Naive thymus-derived CD4-positive, alpha-beta T cell (primary cell): ENCODE data around the gene EIF4G3. TPM values are rescaled to one million over a fixed set of nuclear protein-coding genes. Genes with fewer than 3 reads are reported as not detected.
A peak's percentile ranks its signal among the peaks of the same experiment; 100 is the strongest.

Source experiments
- ATAC-seq: fragments of 150-1000 bp; cut with Tn5 transposase; 2 replicates; pipeline ENCODE4 v1.10.0; 2021; ENCODE audit warnings: mild to moderate bottlenecking, moderate library complexity
- CTCF ChIA-PET: fragments of 350-600 bp; sonication (Branson Sonifier 250); formaldehyde crosslinking; loops from one replicate; lab custom pipeline; 2021; ENCODE audit warnings: antibody characterized with exemption; lab: Charles Lee
- POLR2A ChIA-PET: fragments of 350-600 bp; sonication (Branson Sonifier 250); formaldehyde crosslinking; loops from one replicate; lab custom pipeline; 2021; ENCODE audit warnings: antibody characterized with exemption, inconsistent platforms; lab: Charles Lee
- DNase-seq, 9 donors: peaks; one replicate each; pipeline versions ENCODE4 v3.0.0 to v3.0.0-alpha.2; 2020 to 2022; ENCODE audit warnings: mixed read lengths in 1 of 9
- H3K27ac ChIP-seq: one replicate; pipeline ENCODE4 v1.7.0; 2013; ENCODE audit warnings: mild to moderate bottlenecking, low read depth, low read length, moderate library complexity
- H3K27me3 ChIP-seq, 2 donors: one replicate each; pipeline ENCODE4 v1.7.0; 2013; ENCODE audit warnings: low read length in 2 of 2, mild to moderate bottlenecking in 2 of 2, moderate library complexity in 2 of 2; ENCODE audit not compliant: control insufficient read depth in 2 of 2, insufficient read depth in 2 of 2
- H3K36me3 ChIP-seq, 3 experiments: 1 replicate in 2 of 3; 2 replicates in 1 of 3; pipeline ENCODE4 v1.7.0; 2013; ENCODE audit warnings: low read length in 3 of 3, mild to moderate bottlenecking in 3 of 3, moderate library complexity in 1 of 3; ENCODE audit not compliant: insufficient read depth in 3 of 3, control insufficient read depth in 2 of 3
- H3K4me1 ChIP-seq, 2 donors: one replicate each; pipeline ENCODE4 v1.7.0; 2013; ENCODE audit warnings: low read length in 2 of 2, mild to moderate bottlenecking in 2 of 2, moderate library complexity in 1 of 2; ENCODE audit not compliant: control insufficient read depth in 2 of 2, insufficient read depth in 2 of 2
- H3K4me3 ChIP-seq: 2 replicates; pipeline ENCODE4 v1.7.0; 2013; ENCODE audit warnings: mild to moderate bottlenecking, low read length
- H3K9me3 ChIP-seq, 3 experiments: 1 replicate in 2 of 3; 2 replicates in 1 of 3; pipeline ENCODE4 v1.7.0; 2013; ENCODE audit warnings: low read length in 3 of 3; ENCODE audit not compliant: control insufficient read depth in 2 of 3
- H3K27ac Mint-ChIP-seq, 9 donors: one replicate each; pipeline ENCODE4 v1.8.0; 2020 to 2022; ENCODE audit warnings: mixed read lengths in 9 of 9, mild to moderate bottlenecking in 8 of 9, moderate library complexity in 5 of 9, inconsistent platforms in 2 of 9
- H3K27me3 Mint-ChIP-seq, 5 donors: one replicate each; pipeline ENCODE4 v1.8.0; 2021 to 2022; ENCODE audit warnings: mixed read lengths in 5 of 5, mild to moderate bottlenecking in 1 of 5
- H3K36me3 Mint-ChIP-seq, 5 donors: one replicate each; pipeline ENCODE4 v1.8.0; 2020 to 2022; ENCODE audit warnings: mixed read lengths in 5 of 5, mild to moderate bottlenecking in 3 of 5, inconsistent platforms in 1 of 5
- H3K4me1 Mint-ChIP-seq, 7 donors: one replicate each; pipeline ENCODE4 v1.8.0; 2020 to 2022; ENCODE audit warnings: mixed read lengths in 7 of 7, mild to moderate bottlenecking in 3 of 7, inconsistent platforms in 1 of 7
- H3K4me3 Mint-ChIP-seq, 10 donors: one replicate each; pipeline ENCODE4 v1.8.0; 2020 to 2022; ENCODE audit warnings: mild to moderate bottlenecking in 10 of 10, mixed read lengths in 10 of 10, moderate library complexity in 6 of 10, inconsistent platforms in 2 of 10
- H3K9me3 Mint-ChIP-seq, 11 donors: one replicate each; pipeline ENCODE4 v1.8.0; 2020 to 2022; ENCODE audit warnings: mixed read lengths in 11 of 11, mild to moderate bottlenecking in 4 of 11, inconsistent platforms in 1 of 11, moderate library complexity in 1 of 11
- intact Hi-C, 2 donors: fragments of 100-400 bp; cut with micrococcal nuclease; formaldehyde crosslinking; loops; one replicate each; pipeline ENCODE4 v1.15.1; 2023
- polyA plus RNA-seq, 2 donors: library from polyadenylated mRNA; unstranded; fragments of 300-500 nt; fragmentation: Illumina TruSeq; gene quantifications; one replicate each; pipeline ENCODE4 v1.2.3, GENCODE V29; 2021
- total RNA-seq, 6 experiments: library from RNA in 5 of 6; stranded (reverse) in 5 of 6; gene quantifications; 1 replicate in 5 of 6; 2 replicates in 1 of 6; pipeline ENCODE4 v1.2.3 and lab custom pipeline; 2021 to 2026

Gene EIF4G3
- total and polyA plus RNA-seq, 7 experiments from 2014 or later = 3.3 to 46.3 (median 16.4) TPM

GRCh38 chr1:20849100-20849499 lies 327.6 kb downstream of the EIF4G3 start:
- DNase-seq (no peak), ATAC-seq (no peak)
- H3K27me3 ChIP-seq = no peaks in the 10 kb centered on the region
- no peaks in the 10 kb centered on the region for H3K9me3 Mint-ChIP-seq
- H3K27ac ChIP-seq = no peak overlapping the region
- peaks cover 0 to 57% (median 32%) of the 10 kb centered on the region in 5 donors for H3K36me3 Mint-ChIP-seq
- ChIA-PET CTCF (no interaction called here), POLR2A (no interaction called here)
- intact Hi-C loops = no loop called here
- H3K4me3 Mint-ChIP-seq = no peak overlapping the region
- H3K36me3 ChIP-seq = peaks cover 0 to 15% (median 0%) of the 10 kb centered on the region in 3 experiments
- H3K4me3 ChIP-seq = no peak overlapping the region
- H3K27ac Mint-ChIP-seq = no peak overlapping the region
- no peaks in the 10 kb centered on the region for H3K4me1 Mint-ChIP-seq
- H3K27me3 Mint-ChIP-seq = no peaks in the 10 kb centered on the region
- H3K9me3 ChIP-seq = no peaks in the 10 kb centered on the region
- H3K4me1 ChIP-seq = no peaks in the 10 kb centered on the region

DNA sequence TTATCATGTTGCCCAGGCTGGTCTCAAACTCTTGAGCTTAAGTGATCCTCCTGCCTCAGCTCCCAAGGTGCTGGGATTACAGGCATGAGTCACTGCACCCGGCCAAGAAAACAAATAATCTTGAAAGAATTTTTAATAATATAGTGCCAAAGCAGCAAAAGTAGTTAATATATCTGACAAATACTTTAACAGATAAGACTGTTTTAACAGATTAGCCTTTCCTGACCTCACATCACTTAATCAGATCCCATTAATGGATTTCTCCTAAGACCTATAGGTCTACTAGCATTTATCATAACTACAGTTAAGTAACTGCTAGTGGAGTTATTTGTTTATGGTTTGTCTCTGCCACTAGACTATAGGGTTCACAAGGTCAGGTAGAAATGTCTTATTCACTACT lies 328.5 kb downstream of the EIF4G3 start:
- DNase-seq (no peak), ATAC-seq (no peak)
- no peak overlapping the region for H3K27ac Mint-ChIP-seq
- no peak overlapping the region for H3K4me3 ChIP-seq
- POLR2A ChIA-PET = no interaction called here
- no peaks in the 10 kb centered on the region for H3K9me3 ChIP-seq
- no peaks in the 10 kb centered on the region for H3K27me3 Mint-ChIP-seq
- no peaks in the 10 kb centered on the region for H3K9me3 Mint-ChIP-seq
- CTCF ChIA-PET = no interaction called here
- H3K36me3 Mint-ChIP-seq = peaks cover 0 to 49% (median 32%) of the 10 kb centered on the region in 5 donors
- H3K36me3 ChIP-seq = peaks cover 0 to 9% (median 0%) of the 10 kb centered on the region in 3 experiments
- no peak overlapping the region for H3K4me3 Mint-ChIP-seq
- intact Hi-C loops = no loop called here
- H3K4me1 Mint-ChIP-seq = no peaks in the 10 kb centered on the region
- H3K27ac ChIP-seq = no peak overlapping the region
- no peaks in the 10 kb centered on the region for H3K4me1 ChIP-seq
- no peaks in the 10 kb centered on the region for H3K27me3 ChIP-seq

DNA sequence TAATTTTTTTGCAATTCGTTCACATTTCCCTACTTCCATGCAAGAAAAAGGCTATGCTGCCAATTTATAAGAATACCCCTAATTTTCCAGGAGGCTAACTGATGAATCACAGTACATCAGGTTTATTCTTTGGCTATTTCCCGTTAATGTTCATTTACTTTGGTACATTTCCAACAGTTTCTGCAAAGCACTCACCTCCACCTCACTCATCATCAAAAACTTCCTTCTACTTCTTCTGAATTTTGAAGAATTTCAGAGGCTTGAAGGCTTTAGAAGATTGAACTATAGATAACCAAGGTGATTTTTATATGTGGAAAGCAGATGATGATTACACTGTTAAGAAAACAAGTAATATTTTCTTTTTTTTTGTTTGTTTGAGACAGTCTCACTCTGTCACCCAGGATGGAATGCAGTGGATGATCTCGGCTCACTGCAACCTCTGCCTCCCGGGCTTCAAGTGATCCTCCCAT lies 329.1 kb downstream of the EIF4G3 start:
- CTCF ChIA-PET = no interaction called here
- no peak for ATAC-seq

DNA sequence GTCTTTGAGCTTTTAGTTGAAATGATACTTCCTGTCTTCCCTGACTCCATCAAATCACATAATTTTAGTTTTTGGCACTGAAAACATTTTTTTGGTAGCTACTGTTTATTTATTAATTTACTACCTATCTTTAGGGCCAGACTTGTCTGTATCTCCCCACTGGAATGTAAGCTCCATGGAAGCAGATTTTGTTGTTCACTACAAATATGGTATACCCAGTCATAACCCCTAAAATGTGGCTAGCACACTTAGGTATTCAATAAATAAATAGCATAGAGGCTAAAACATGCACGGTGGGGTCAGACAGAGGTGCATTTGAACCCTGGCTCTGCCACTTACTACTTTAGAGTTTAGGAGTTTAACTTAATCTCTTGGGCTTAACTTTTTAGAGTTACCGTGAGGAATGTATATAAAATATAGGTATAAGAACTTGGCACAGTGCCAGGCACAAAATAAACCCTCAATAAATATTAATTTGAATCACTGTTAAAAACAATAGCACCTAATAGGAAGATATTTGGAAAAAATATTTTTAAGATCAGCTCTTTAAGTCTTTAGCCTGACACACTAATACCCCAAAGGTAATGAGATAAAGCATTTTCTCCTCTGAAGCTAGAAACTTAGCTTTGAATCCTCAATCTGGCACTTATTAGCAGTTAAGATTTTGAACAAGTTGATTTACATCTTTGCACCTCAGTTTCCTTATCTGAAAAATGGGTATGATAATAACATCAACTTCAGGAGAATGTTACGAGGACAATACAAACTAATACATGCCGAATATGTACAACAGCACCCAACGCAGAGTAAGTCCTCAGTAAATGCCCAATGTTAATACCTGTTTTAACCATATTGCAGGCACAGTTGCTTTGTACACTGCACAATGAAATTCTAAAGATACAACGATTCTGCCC lies 330.0 kb downstream of the EIF4G3 start:
- peaks cover 0 to 6% (median 0%) of the 10 kb centered on the region in 3 experiments for H3K36me3 ChIP-seq
- H3K27me3 ChIP-seq = no peaks in the 10 kb centered on the region
- DNase-seq (no peak), ATAC-seq (no peak)
- H3K4me3 Mint-ChIP-seq = no peak overlapping the region
- H3K27me3 Mint-ChIP-seq = no peaks in the 10 kb centered on the region
- H3K4me1 Mint-ChIP-seq = no peaks in the 10 kb centered on the region
- no peak overlapping the region for H3K27ac Mint-ChIP-seq
- ChIA-PET POLR2A (no interaction called here), CTCF (interaction anchor here (0.6 to 0.7 kb wide), 2 partner anchors 21 to 1486 kb away, joined by 3 to 4 read pairs; no protein-coding TSS in a partner anchor)
- H3K4me1 ChIP-seq = no peaks in the 10 kb centered on the region
- no peak overlapping the region for H3K27ac ChIP-seq
- H3K9me3 Mint-ChIP-seq = no peaks in the 10 kb centered on the region
- no peaks in the 10 kb centered on the region for H3K9me3 ChIP-seq
- intact Hi-C loops = no loop called here
- H3K4me3 ChIP-seq = no peak overlapping the region
- peaks cover 0 to 40% (median 32%) of the 10 kb centered on the region in 5 donors for H3K36me3 Mint-ChIP-seq

More for the DNA sequence above, 329.1 kb downstream of the EIF4G3 start:
- no peaks in the 10 kb centered on the region for H3K4me1 Mint-ChIP-seq
- intact Hi-C loops = no loop called here
- H3K36me3 Mint-ChIP-seq = peaks cover 0 to 46% (median 32%) of the 10 kb centered on the region in 5 donors
- no peaks in the 10 kb centered on the region for H3K9me3 ChIP-seq
- no peak overlapping the region for H3K27ac ChIP-seq
- no peaks in the 10 kb centered on the region for H3K27me3 ChIP-seq
- H3K4me3 Mint-ChIP-seq = no peak overlapping the region
- no peak overlapping the region for H3K27ac Mint-ChIP-seq
- POLR2A ChIA-PET = no interaction called here
- H3K9me3 Mint-ChIP-seq = no peaks in the 10 kb centered on the region
- H3K4me1 ChIP-seq = no peaks in the 10 kb centered on the region
- no peak overlapping the region for H3K4me3 ChIP-seq
- no peak for DNase-seq
- H3K27me3 Mint-ChIP-seq = no peaks in the 10 kb centered on the region
- H3K36me3 ChIP-seq = peaks cover 0 to 6% (median 0%) of the 10 kb centered on the region in 3 experiments

DNA sequence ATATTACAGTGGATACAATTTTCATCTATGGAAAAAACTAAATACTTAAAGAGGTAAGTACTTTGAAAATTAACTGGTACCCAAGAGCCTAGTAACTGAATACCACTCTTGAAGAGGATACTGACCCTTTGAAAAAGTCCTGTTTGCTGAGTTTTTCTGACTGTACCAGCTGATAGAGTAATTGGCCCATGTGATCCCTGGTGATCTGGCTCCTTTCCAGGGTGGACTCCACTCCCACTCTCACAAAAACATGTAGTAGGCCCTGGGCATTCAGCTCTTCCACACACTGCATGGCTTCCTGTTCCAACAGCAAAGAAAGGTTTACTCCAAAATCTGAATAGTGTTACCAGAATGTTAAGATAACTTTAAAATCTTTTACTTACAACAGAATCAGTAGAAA lies 336.0 kb downstream of the EIF4G3 start:
- intact Hi-C loops = no loop called here
- DNase-seq (no peak), ATAC-seq (no peak)
- Histone ChIP-seq H3K4me3 (no peak overlapping the region), H3K9me3 (no peaks in the 10 kb centered on the region), H3K4me1 (no peaks in the 10 kb centered on the region), H3K36me3 (no peaks in the 10 kb centered on the region), H3K27ac (no peak overlapping the region), H3K27me3 (no peaks in the 10 kb centered on the region)
- ChIA-PET POLR2A (no interaction called here), CTCF (no interaction called here)
- Mint-ChIP-seq H3K4me3 (no peak overlapping the region), H3K36me3 (peaks cover 0 to 31% (median 15%) of the 10 kb centered on the region in 5 donors), H3K4me1 (peaks cover 0 to 2% (median 0%) of the 10 kb centered on the region in 7 donors), H3K27me3 (no peaks in the 10 kb centered on the region), H3K27ac (no peak overlapping the region), H3K9me3 (no peaks in the 10 kb centered on the region)

- POLR2A ChIA-PET = no interaction called here
- H3K9me3 Mint-ChIP-seq = no peaks in the 10 kb centered on the region
These were observed 339.0 kb downstream of the EIF4G3 start for GRCh38 chr1:20837554-20838192.

More at GRCh38 chr1:20837554-20838192, 339.0 kb downstream of the EIF4G3 start:
- Histone ChIP-seq H3K9me3 (no peaks in the 10 kb centered on the region), H3K4me3 (no peak overlapping the region), H3K27me3 (no peaks in the 10 kb centered on the region), H3K36me3 (no peaks in the 10 kb centered on the region), H3K4me1 (no peaks in the 10 kb centered on the region), H3K27ac (no peak overlapping the region)
- Mint-ChIP-seq H3K36me3 (peaks cover 0 to 44% (median 32%) of the 10 kb centered on the region in 5 donors), H3K4me1 (peaks cover 0 to 4% (median 0%) of the 10 kb centered on the region in 7 donors), H3K27me3 (no peaks in the 10 kb centered on the region), H3K4me3 (no peak overlapping the region), H3K27ac (peak overlapping the region in 1 of 9 donors; percentile 15)
- CTCF ChIA-PET = no interaction called here
- intact Hi-C loops = no loop called here
- ATAC-seq (no peak), DNase-seq (no peak)
